Immature natural killer cell (primary cell): ENCODE measurements around the gene ERVH48-1. TPM values are rescaled to one million over a fixed set of nuclear protein-coding genes. Genes with fewer than 3 reads are reported as not detected.
"Not testable (repeated sequence)": the region's sequence is repeated elsewhere in the genome, so short reads cannot be mapped to it uniquely, and the experiment has no call there.

Experiments used
- DNase-seq, 3 donors: peaks; one replicate each; pipeline ENCODE4 v3.0.0; 2022; ENCODE audit warnings: mixed read lengths in 1 of 3
- H3K27ac Mint-ChIP-seq, 6 donors: one replicate each; pipeline ENCODE4 v1.8.0; 2020; ENCODE audit warnings: mixed read lengths in 6 of 6, mild to moderate bottlenecking in 5 of 6, inconsistent platforms in 4 of 6, moderate library complexity in 3 of 6
- H3K27me3 Mint-ChIP-seq, 3 donors: one replicate each; pipeline ENCODE4 v1.8.0; 2020 to 2021; ENCODE audit warnings: low read depth in 3 of 3, mild to moderate bottlenecking in 3 of 3, mixed read lengths in 3 of 3, moderate library complexity in 3 of 3, inconsistent platforms in 1 of 3
- H3K36me3 Mint-ChIP-seq, 3 donors: one replicate each; pipeline ENCODE4 v1.8.0; 2020; ENCODE audit warnings: mixed read lengths in 3 of 3, inconsistent platforms in 2 of 3, mild to moderate bottlenecking in 2 of 3
- H3K4me1 Mint-ChIP-seq, 2 donors: one replicate each; pipeline ENCODE4 v1.8.0; 2020; ENCODE audit warnings: inconsistent platforms in 2 of 2, mild to moderate bottlenecking in 2 of 2, mixed read lengths in 2 of 2, moderate library complexity in 1 of 2
- H3K4me3 Mint-ChIP-seq, 5 donors: one replicate each; pipeline ENCODE4 v1.8.0; 2020; ENCODE audit warnings: mild to moderate bottlenecking in 5 of 5, mixed read lengths in 5 of 5, inconsistent platforms in 3 of 5, moderate library complexity in 3 of 5
- H3K9me3 Mint-ChIP-seq, 6 donors: one replicate each; pipeline ENCODE4 v1.8.0; 2020; ENCODE audit warnings: mild to moderate bottlenecking in 6 of 6, mixed read lengths in 6 of 6, inconsistent platforms in 4 of 6, moderate library complexity in 3 of 6
- polyA plus RNA-seq, 3 donors: library from polyadenylated mRNA; unstranded; fragments of 300-500 nt; fragmentation: Illumina TruSeq; gene quantifications; one replicate each; pipeline ENCODE4 v1.2.3, GENCODE V29; 2021

Gene ERVH48-1
- polyA plus RNA-seq, 3 donors from 2014 or later: not detected

- not testable (repeated sequence) for H3K4me1 Mint-ChIP-seq, H3K27ac Mint-ChIP-seq, H3K4me3 Mint-ChIP-seq, DNase-seq, H3K27me3 Mint-ChIP-seq, H3K9me3 Mint-ChIP-seq
- peaks cover 12 to 33% (median 14%) of the 10 kb centered on the region in 3 donors for H3K36me3 Mint-ChIP-seq
Measured at GRCh38 chr21:42908484-42908883, 16.9 kb downstream of the ERVH48-1 start.

GRCh38 chr21:42906233-42906632 lies 19.2 kb downstream of the ERVH48-1 start:
- no peaks in the 10 kb centered on the region for H3K9me3 Mint-ChIP-seq
- no peak overlapping the region for H3K4me3 Mint-ChIP-seq
- H3K27me3 Mint-ChIP-seq: peaks cover 0 to 1% (median 0%) of the 10 kb centered on the region in 3 donors
- DNase-seq: no peak
- peak overlapping the region in 1 of 6 donors; percentile 70 for H3K27ac Mint-ChIP-seq
- H3K36me3 Mint-ChIP-seq: peaks cover 12 to 34% (median 16%) of the 10 kb centered on the region in 3 donors
- H3K4me1 Mint-ChIP-seq: peaks cover 4 to 16% of the 10 kb centered on the region in 2 donors

- Mint-ChIP-seq H3K36me3 (peaks cover 12 to 30% (median 14%) of the 10 kb centered on the region in 3 donors), H3K9me3 (no peaks in the 10 kb centered on the region), H3K27ac (no peak overlapping the region), H3K4me1 (peaks cover 6 to 16% of the 10 kb centered on the region in 2 donors), H3K4me3 (no peak overlapping the region), H3K27me3 (peaks cover 0 to 1% (median 0%) of the 10 kb centered on the region in 3 donors)
- DNase-seq: no peak
Measured at GRCh38 chr21:42905195-42905594, 20.2 kb downstream of the ERVH48-1 start.

GRCh38 chr21:42903817-42904216 lies 21.6 kb downstream of the ERVH48-1 start:
- peaks cover 12 to 28% (median 14%) of the 10 kb centered on the region in 3 donors for H3K36me3 Mint-ChIP-seq
- H3K4me1 Mint-ChIP-seq: peaks cover 6 to 17% of the 10 kb centered on the region in 2 donors
- peaks cover 0 to 1% (median 0%) of the 10 kb centered on the region in 3 donors for H3K27me3 Mint-ChIP-seq
- no peak overlapping the region for H3K27ac Mint-ChIP-seq
- no peaks in the 10 kb centered on the region for H3K9me3 Mint-ChIP-seq
- DNase-seq: no peak
- no peak overlapping the region for H3K4me3 Mint-ChIP-seq

GRCh38 chr21:42900446-42900845 lies 25.0 kb downstream of the ERVH48-1 start:
- no peak overlapping the region for H3K4me3 Mint-ChIP-seq

GRCh38 chr21:42892931-42893755 lies 32.3 kb downstream of the ERVH48-1 start, which contains the start of gene NDUFV3:
Gene NDUFV3, plus strand, starts transcription at chr21:42893309. Its CDS starts 25 bp downstream, at chr21:42893334.
- Mint-ChIP-seq H3K27ac (peak within 1 kb of the TSS; percentile 90 to 99 (median 96)), H3K27me3 (peaks cover 4 to 8% (median 7%) of the 10 kb centered on the region in 3 donors), H3K4me3 (peak within 1 kb of the TSS; percentile 85 to 94 (median 89)), H3K36me3 (peaks cover 0 to 4% (median 2%) of the 10 kb centered on the region in 3 donors), H3K9me3 (no peaks in the 10 kb centered on the region), H3K4me1 (peaks cover 12 to 18% of the 10 kb centered on the region in 2 donors)
- peak; percentile 98 to 99 (median 99) for DNase-seq

More at GRCh38 chr21:42900446-42900845, 25.0 kb downstream of the ERVH48-1 start:
- no peak for DNase-seq
- H3K27me3 Mint-ChIP-seq: peaks cover 0 to 1% (median 0%) of the 10 kb centered on the region in 3 donors
- H3K4me1 Mint-ChIP-seq: peaks cover 4 to 19% of the 10 kb centered on the region in 2 donors
- H3K36me3 Mint-ChIP-seq: peaks cover 4 to 26% (median 13%) of the 10 kb centered on the region in 3 donors
- no peaks in the 10 kb centered on the region for H3K9me3 Mint-ChIP-seq
- peak overlapping the region in 1 of 6 donors; percentile 53 for H3K27ac Mint-ChIP-seq

- Mint-ChIP-seq H3K27me3 (peaks cover 4 to 8% (median 7%) of the 10 kb centered on the region in 3 donors), H3K9me3 (no peaks in the 10 kb centered on the region), H3K4me1 (peaks cover 12 to 14% of the 10 kb centered on the region in 2 donors), H3K27ac (peak overlapping the region; percentile 89 to 99 (median 96)), H3K36me3 (no peaks in the 10 kb centered on the region), H3K4me3 (peak overlapping the region; percentile 85 to 94 (median 89))
- DNase-seq: no peak
Measured at GRCh38 chr21:42892582-42892930, 32.9 kb downstream of the ERVH48-1 start.

- no peaks in the 10 kb centered on the region for H3K36me3 Mint-ChIP-seq
- no peak overlapping the region for H3K4me3 Mint-ChIP-seq
- H3K9me3 Mint-ChIP-seq: no peaks in the 10 kb centered on the region
- DNase-seq: no peak
- peaks cover 2 to 3% of the 10 kb centered on the region in 2 donors for H3K4me1 Mint-ChIP-seq
- H3K27ac Mint-ChIP-seq: no peak overlapping the region
- peaks cover 0 to 4% (median 2%) of the 10 kb centered on the region in 3 donors for H3K27me3 Mint-ChIP-seq
Measured at GRCh38 chr21:42887326-42887725, 38.1 kb downstream of the ERVH48-1 start.

- H3K27me3 Mint-ChIP-seq: peaks cover 8 to 14% (median 14%) of the 10 kb centered on the region in 3 donors
- H3K4me3 Mint-ChIP-seq: no peak overlapping the region
- no peak for DNase-seq
- no peak overlapping the region for H3K27ac Mint-ChIP-seq
- no peaks in the 10 kb centered on the region for H3K9me3 Mint-ChIP-seq
- no peaks in the 10 kb centered on the region for H3K36me3 Mint-ChIP-seq
- peaks cover 21 to 25% of the 10 kb centered on the region in 2 donors for H3K4me1 Mint-ChIP-seq
Measured at GRCh38 chr21:42883921-42884320, 41.5 kb downstream of the ERVH48-1 start.

GRCh38 chr21:42880352-42880751 lies 45.1 kb downstream of the ERVH48-1 start:
- H3K4me3 Mint-ChIP-seq: peak overlapping the region; percentile 92 to 98 (median 95)
- no peak for DNase-seq
- no peaks in the 10 kb centered on the region for H3K36me3 Mint-ChIP-seq

GRCh38 chr21:42878993-42879787 lies 46.2 kb downstream of the ERVH48-1 start, which contains the start of gene WDR4:
Gene WDR4, minus strand, starts transcription at chr21:42879539. Its CDS starts 44 bp downstream, at chr21:42879495.
- Mint-ChIP-seq H3K4me1 (peaks cover 32 to 37% of the 10 kb centered on the region in 2 donors), H3K4me3 (peak within 1 kb of the TSS; percentile 92 to 98 (median 96)), H3K9me3 (no peaks in the 10 kb centered on the region), H3K36me3 (peaks cover 0 to 6% (median 6%) of the 10 kb centered on the region in 3 donors), H3K27me3 (peaks cover 8 to 20% (median 19%) of the 10 kb centered on the region in 3 donors), H3K27ac (peak within 1 kb of the TSS; percentile 95 to 99 (median 98))
- DNase-seq: peak; percentile 99

More at GRCh38 chr21:42880352-42880751, 45.1 kb downstream of the ERVH48-1 start:
- Mint-ChIP-seq H3K27ac (peak overlapping the region; percentile 95 to 99 (median 98)), H3K27me3 (peaks cover 8 to 20% (median 19%) of the 10 kb centered on the region in 3 donors), H3K9me3 (no peaks in the 10 kb centered on the region), H3K4me1 (peaks cover 32 to 37% of the 10 kb centered on the region in 2 donors)

GRCh38 chr21:42878678-42878992 lies 46.8 kb downstream of the ERVH48-1 start:
- peaks cover 32 to 37% of the 10 kb centered on the region in 2 donors for H3K4me1 Mint-ChIP-seq
- H3K36me3 Mint-ChIP-seq: peaks cover 0 to 11% (median 7%) of the 10 kb centered on the region in 3 donors
- H3K27ac Mint-ChIP-seq: peak overlapping the region; percentile 95 to 99 (median 98)
- no peak for DNase-seq
- no peaks in the 10 kb centered on the region for H3K9me3 Mint-ChIP-seq
- H3K27me3 Mint-ChIP-seq: peaks cover 8 to 20% (median 19%) of the 10 kb centered on the region in 3 donors
- peak overlapping the region; percentile 92 to 98 (median 96) for H3K4me3 Mint-ChIP-seq

GRCh38 chr21:42875811-42876210 lies 49.6 kb downstream of the ERVH48-1 start:
- not testable (repeated sequence) for H3K9me3 Mint-ChIP-seq, DNase-seq, H3K27ac Mint-ChIP-seq, H3K4me3 Mint-ChIP-seq
- H3K27me3 Mint-ChIP-seq: peaks cover 8 to 20% (median 18%) of the 10 kb centered on the region in 3 donors
- H3K36me3 Mint-ChIP-seq: peaks cover 2 to 27% (median 21%) of the 10 kb centered on the region in 3 donors
- peaks cover 26 to 27% of the 10 kb centered on the region in 2 donors for H3K4me1 Mint-ChIP-seq
